Prostate gland (tissue), 2 donors: ENCODE results near the gene EEF1AKMT3.

Source experiments
- POLR2A ChIP-seq: fragments of 450-650 bp; IDR thresholded peaks from one replicate; pipeline ENCODE4 v1.6.1; 2016; ENCODE audit warnings: antibody characterized with exemption, mild to moderate bottlenecking
- TF ChIP-seq, protein P1 (sequence below), 4 experiments: fragments of 200-600 bp in 2 of 4; fragments of 450-650 bp in 2 of 4; sonication (generic) in 2 of 4; IDR thresholded peaks; 1 replicate in 3 of 4; 2 replicates in 1 of 4; pipeline ENCODE4 v1.5.1; 2016 to 2019; ENCODE audit warnings: antibody characterized with exemption in 4 of 4, mild to moderate bottlenecking in 2 of 4, moderate library complexity in 2 of 4

DNA sequence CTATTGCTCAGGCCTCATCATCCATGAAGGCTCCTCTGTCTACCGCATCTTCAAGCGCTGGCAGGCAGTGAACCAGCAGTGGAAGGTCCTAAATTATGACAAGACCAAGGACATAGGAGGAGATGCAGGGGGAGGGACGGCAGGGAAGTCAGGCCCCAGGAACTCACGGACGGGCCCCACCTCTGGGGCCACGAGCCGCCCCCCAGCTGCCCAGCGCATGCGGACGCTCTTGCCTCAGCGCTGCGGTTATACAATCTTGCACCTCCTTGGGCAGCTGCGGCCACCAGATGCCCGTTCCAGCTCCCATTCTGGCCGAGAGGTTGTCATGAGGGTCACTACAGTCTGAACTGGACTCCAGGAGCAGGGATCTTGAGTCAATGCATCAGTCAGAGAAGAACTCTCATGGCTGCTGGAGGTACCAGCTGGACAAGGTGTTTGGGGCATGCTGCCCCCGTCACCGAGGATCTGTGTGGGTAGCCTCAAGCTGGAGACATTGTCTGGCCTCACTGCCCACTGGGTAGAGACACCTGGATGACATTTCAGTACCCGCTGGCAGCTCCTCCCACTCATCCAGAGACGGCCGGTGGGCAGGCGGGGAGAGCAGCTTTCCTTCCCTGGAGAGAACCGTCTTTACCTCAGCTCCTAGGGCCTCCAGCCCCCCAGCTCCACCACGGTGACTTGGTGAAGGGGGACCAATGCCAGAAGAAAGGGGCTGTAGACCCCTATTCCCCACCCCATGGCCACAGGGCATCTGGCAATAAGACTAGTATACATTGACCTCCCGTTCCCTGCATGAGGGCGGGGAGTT, 13.7 kb upstream of the EEF1AKMT3 start:
- TF ChIP-seq, protein P1, sequence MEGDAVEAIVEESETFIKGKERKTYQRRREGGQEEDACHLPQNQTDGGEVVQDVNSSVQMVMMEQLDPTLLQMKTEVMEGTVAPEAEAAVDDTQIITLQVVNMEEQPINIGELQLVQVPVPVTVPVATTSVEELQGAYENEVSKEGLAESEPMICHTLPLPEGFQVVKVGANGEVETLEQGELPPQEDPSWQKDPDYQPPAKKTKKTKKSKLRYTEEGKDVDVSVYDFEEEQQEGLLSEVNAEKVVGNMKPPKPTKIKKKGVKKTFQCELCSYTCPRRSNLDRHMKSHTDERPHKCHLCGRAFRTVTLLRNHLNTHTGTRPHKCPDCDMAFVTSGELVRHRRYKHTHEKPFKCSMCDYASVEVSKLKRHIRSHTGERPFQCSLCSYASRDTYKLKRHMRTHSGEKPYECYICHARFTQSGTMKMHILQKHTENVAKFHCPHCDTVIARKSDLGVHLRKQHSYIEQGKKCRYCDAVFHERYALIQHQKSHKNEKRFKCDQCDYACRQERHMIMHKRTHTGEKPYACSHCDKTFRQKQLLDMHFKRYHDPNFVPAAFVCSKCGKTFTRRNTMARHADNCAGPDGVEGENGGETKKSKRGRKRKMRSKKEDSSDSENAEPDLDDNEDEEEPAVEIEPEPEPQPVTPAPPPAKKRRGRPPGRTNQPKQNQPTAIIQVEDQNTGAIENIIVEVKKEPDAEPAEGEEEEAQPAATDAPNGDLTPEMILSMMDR (IDR thresholded peaks at IDR 0.05), result no peak
- TF ChIP-seq POLR2A, result no peak
